Measurements from ENCODE around the gene PAK5. TPM values are rescaled to one million over a fixed set of nuclear protein-coding genes. Genes with fewer than 3 reads are reported as not detected.
A peak's percentile ranks its signal among the peaks of the same experiment; 100 is the strongest.

PAK5 gene
- total and polyA plus RNA-seq, 2 donors (not counting 1 experiment from before 2014, with no cell fraction given), result not detected

- H3K4me2 ChIP-seq (ENCODE audit: extremely low read depth, insufficient read depth, low read length), result peak overlapping the region; percentile 52
- H3K79me2 ChIP-seq (ENCODE audit: control insufficient read depth, insufficient read depth, low read length), result no peaks in the 10 kb centered on the region
- H3K27ac ChIP-seq (ENCODE audit: insufficient read depth, low read length), result no peak overlapping the region
- H3K9me3 ChIP-seq (ENCODE audit: control insufficient read depth, insufficient read depth, low read depth, low read length), result no peaks in the 10 kb centered on the region
- no peaks in the 10 kb centered on the region for H3K27me3 ChIP-seq (ENCODE audit: control insufficient read depth, insufficient read depth, low read length)
- no peak overlapping the region for H3K4me3 ChIP-seq (replicated peaks in 1 of 4; ENCODE audit: control extremely low read depth in 1 of 4, insufficient read depth in 1 of 4, low read depth in 3 of 4, low read length in 4 of 4)
- no peak overlapping the region for H3K9ac ChIP-seq (ENCODE audit: insufficient read depth, low read length)
- H2AFZ ChIP-seq (ENCODE audit: low read length), result no peak overlapping the region
- no peaks in the 10 kb centered on the region for H3K4me1 ChIP-seq (ENCODE audit: control insufficient read depth, extremely low read depth, insufficient read depth, low read length)
- H4K20me1 ChIP-seq (ENCODE audit: control insufficient read depth, extremely low read depth, insufficient read depth, low read length), result no peaks in the 10 kb centered on the region
- H3K36me3 ChIP-seq (ENCODE audit: control insufficient read depth, insufficient read depth, low read length), result no peaks in the 10 kb centered on the region
- peak; percentile 33 to 84 for DNase-seq (ENCODE audit: low read depth in 2 of 2)
- no peak for TF ChIP-seq EZH2 (IDR thresholded peaks at IDR 0.05; ENCODE audit: low read length, missing control alignments)
Measured at GRCh38 chr20:9590189-9590588, 248.7 kb downstream of the PAK5 start.

DNA sequence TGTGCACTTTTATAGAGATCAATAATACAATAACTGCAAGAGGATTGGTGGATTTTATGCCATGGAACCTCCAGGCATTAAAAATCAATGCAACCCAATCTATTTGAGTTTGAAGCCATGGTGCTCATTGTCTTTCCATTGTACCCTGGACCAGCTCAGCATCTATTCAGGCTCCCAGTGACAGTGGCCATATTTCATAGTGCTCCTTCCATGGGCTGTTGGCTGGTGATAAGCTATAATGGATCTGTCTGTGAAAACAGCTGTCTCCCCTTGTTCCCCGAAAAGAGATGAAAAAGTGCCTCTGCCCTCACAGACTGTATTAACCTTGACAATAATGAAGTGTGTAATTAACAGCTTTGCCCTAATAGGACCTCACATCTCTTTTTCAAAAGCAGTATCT is 250.2 kb downstream of the PAK5 start:
- H3K4me3 ChIP-seq (replicated peaks in 1 of 4; ENCODE audit: control extremely low read depth in 1 of 4, insufficient read depth in 1 of 4, low read depth in 3 of 4, low read length in 4 of 4), result no peak overlapping the region
- no peak overlapping the region for H2AFZ ChIP-seq (ENCODE audit: low read length)
- H3K9ac ChIP-seq (ENCODE audit: insufficient read depth, low read length), result no peak overlapping the region
- no peaks in the 10 kb centered on the region for H3K79me2 ChIP-seq (ENCODE audit: control insufficient read depth, insufficient read depth, low read length)
- H3K27ac ChIP-seq (ENCODE audit: insufficient read depth, low read length), result no peak overlapping the region
- H3K9me3 ChIP-seq (ENCODE audit: control insufficient read depth, insufficient read depth, low read depth, low read length), result no peaks in the 10 kb centered on the region
- H3K4me2 ChIP-seq (ENCODE audit: extremely low read depth, insufficient read depth, low read length), result no peak overlapping the region
- H3K36me3 ChIP-seq (ENCODE audit: control insufficient read depth, insufficient read depth, low read length), result no peaks in the 10 kb centered on the region
- no peaks in the 10 kb centered on the region for H4K20me1 ChIP-seq (ENCODE audit: control insufficient read depth, extremely low read depth, insufficient read depth, low read length)
- H3K27me3 ChIP-seq (ENCODE audit: control insufficient read depth, insufficient read depth, low read length), result no peaks in the 10 kb centered on the region
- TF ChIP-seq EZH2 (IDR thresholded peaks at IDR 0.05; ENCODE audit: low read length, missing control alignments) (no peak), CTCF (conservative IDR thresholded peaks at IDR 0.05 in 1 of 2, IDR thresholded peaks at IDR 0.05 in 1 of 2; ENCODE audit: low read depth in 1 of 2, low read length in 2 of 2) (no peak)
- no peaks in the 10 kb centered on the region for H3K4me1 ChIP-seq (ENCODE audit: control insufficient read depth, extremely low read depth, insufficient read depth, low read length)
- DNase-seq (ENCODE audit: low read depth in 2 of 2), result no peak

DNA sequence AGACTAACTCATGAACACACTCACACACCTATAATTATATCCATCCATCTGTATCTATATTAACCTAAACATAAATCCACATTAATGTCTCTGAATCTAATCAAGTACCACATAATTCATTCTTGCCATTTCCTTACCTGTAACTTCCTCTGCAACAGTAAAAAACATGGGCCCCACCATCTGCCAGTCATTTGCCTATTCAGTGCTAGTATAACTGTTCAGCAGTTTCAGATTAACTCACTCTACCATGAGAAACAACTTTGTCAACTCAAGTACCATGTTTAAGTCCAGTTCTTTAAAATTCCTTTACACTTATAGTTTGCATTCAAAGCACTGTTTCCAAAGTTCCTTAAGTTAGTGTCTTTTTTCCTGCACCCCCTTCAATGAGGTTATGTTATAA is 255.7 kb downstream of the PAK5 start:
- Histone ChIP-seq H3K27me3 (ENCODE audit: control insufficient read depth, insufficient read depth, low read length) (no peaks in the 10 kb centered on the region), H3K4me3 (replicated peaks in 1 of 4; ENCODE audit: control extremely low read depth in 1 of 4, insufficient read depth in 1 of 4, low read depth in 3 of 4, low read length in 4 of 4) (no peak overlapping the region), H3K9me3 (ENCODE audit: control insufficient read depth, insufficient read depth, low read depth, low read length) (no peaks in the 10 kb centered on the region), H4K20me1 (ENCODE audit: control insufficient read depth, extremely low read depth, insufficient read depth, low read length) (no peaks in the 10 kb centered on the region), H3K4me2 (ENCODE audit: extremely low read depth, insufficient read depth, low read length) (no peak overlapping the region), H3K79me2 (ENCODE audit: control insufficient read depth, insufficient read depth, low read length) (no peaks in the 10 kb centered on the region), H3K27ac (ENCODE audit: insufficient read depth, low read length) (no peak overlapping the region), H3K36me3 (ENCODE audit: control insufficient read depth, insufficient read depth, low read length) (no peaks in the 10 kb centered on the region), H3K4me1 (ENCODE audit: control insufficient read depth, extremely low read depth, insufficient read depth, low read length) (no peaks in the 10 kb centered on the region), H2AFZ (ENCODE audit: low read length) (no peak overlapping the region), H3K9ac (ENCODE audit: insufficient read depth, low read length) (no peak overlapping the region)
- no peak for DNase-seq (ENCODE audit: low read depth in 2 of 2)
- TF ChIP-seq EZH2 (IDR thresholded peaks at IDR 0.05; ENCODE audit: low read length, missing control alignments), result no peak
- no peak for TF ChIP-seq CTCF (conservative IDR thresholded peaks at IDR 0.05 in 1 of 2, IDR thresholded peaks at IDR 0.05 in 1 of 2; ENCODE audit: low read depth in 1 of 2, low read length in 2 of 2)
